ENCODE measurements around the gene TSPAN4. TPM values are rescaled to one million over a fixed set of nuclear protein-coding genes. Genes with fewer than 3 reads are reported as not detected.

The TSPAN4 gene
- polyA plus RNA-seq = not detected in 2 replicates

GRCh38 chr11:842370-843002 is at the start of gene TSPAN4, which contains the start of gene POLR2L:
Gene TSPAN4, plus strand, starts transcription at chr11:842852. Its CDS starts 7,453 bp downstream, at chr11:850305.
Gene POLR2L, minus strand, starts transcription at chr11:842529. Its CDS starts 21 bp downstream, at chr11:842508.

GRCh38 chr11:798093-798713 is 44.4 kb upstream of the TSPAN4 start, which contains the start of gene SLC25A22:
Gene SLC25A22, minus strand, starts transcription at chr11:798281. Its CDS starts 3,275 bp downstream, at chr11:795006.

GRCh38 chr11:809287-810039 is 33.2 kb upstream of the TSPAN4 start, which contains the start of gene RPLP2:
Gene RPLP2, plus strand, starts transcription at chr11:809967. Its CDS starts 268 bp downstream, at chr11:810235.

GRCh38 chr11:818396-819128 is 24.1 kb upstream of the TSPAN4 start, which contains the start of gene PNPLA2:
Gene PNPLA2, plus strand, starts transcription at chr11:818914. Its CDS starts 805 bp downstream, at chr11:819719.

GRCh38 chr11:827897-828192 is 14.8 kb upstream of the TSPAN4 start, which contains the start of gene CRACR2B:
Gene CRACR2B, plus strand, starts transcription at chr11:827919. Its CDS starts 689 bp downstream, at chr11:828608.

GRCh38 chr11:832529-833113 is 10.0 kb upstream of the TSPAN4 start, which contains the start of gene CD151:
Gene CD151, plus strand, starts transcription at chr11:832952. Its CDS starts 3,118 bp downstream, at chr11:836070.

GRCh38 chr11:910589-911030 is 68.0 kb downstream of the TSPAN4 start, which contains the start of gene CHID1:
Gene CHID1, minus strand, starts transcription at chr11:910810. Its CDS starts 5,994 bp downstream, at chr11:904816.

Other genes with a start within 250 kb of the TSPAN4 start
- gene IRF7, start 226.9 kb upstream of the TSPAN4 start, polyA plus RNA-seq = not detected in 2 replicates
- not detected in 2 replicates for gene CDHR5, start 217.9 kb upstream of the TSPAN4 start, polyA plus RNA-seq
- gene SCT, start 215.7 kb upstream of the TSPAN4 start, polyA plus RNA-seq = not detected in 2 replicates
- gene DRD4, start 205.6 kb upstream of the TSPAN4 start, polyA plus RNA-seq = not detected in 2 replicates
- 10.8 and 19.0 TPM in 2 replicates for gene DEAF1, start 147.6 kb upstream of the TSPAN4 start, polyA plus RNA-seq
- gene TMEM80, start 147.0 kb upstream of the TSPAN4 start, polyA plus RNA-seq = 31.2 and 39.5 TPM in 2 replicates
- gene EPS8L2, start 136.6 kb upstream of the TSPAN4 start, polyA plus RNA-seq = 73.8 and 170 TPM in 2 replicates
- 40.4 and 72.7 TPM in 2 replicates for gene TALDO1, start 95.4 kb upstream of the TSPAN4 start, polyA plus RNA-seq
- 1.9 and 5.7 TPM in 2 replicates for gene GATD1, start 65.4 kb upstream of the TSPAN4 start, polyA plus RNA-seq
- gene CEND1, start 52.8 kb upstream of the TSPAN4 start, polyA plus RNA-seq = 14.7 and 20.2 TPM in 2 replicates
- 4.6 and 6.6 TPM in 2 replicates for gene SLC25A22, start 44.6 kb upstream of the TSPAN4 start, polyA plus RNA-seq
- gene PIDD1, start 37.6 kb upstream of the TSPAN4 start, polyA plus RNA-seq = 0.95 and 0.99 TPM in 2 replicates
- gene RPLP2, start 32.9 kb upstream of the TSPAN4 start, polyA plus RNA-seq = 295 and 369 TPM in 2 replicates
- gene PNPLA2, start 23.9 kb upstream of the TSPAN4 start, polyA plus RNA-seq = 0.77 and 3.1 TPM in 2 replicates
- gene CRACR2B, start 14.9 kb upstream of the TSPAN4 start, polyA plus RNA-seq = not detected in 2 replicates
- 6.6 and 8.6 TPM in 2 replicates for gene CD151, start 9.9 kb upstream of the TSPAN4 start, polyA plus RNA-seq
- gene POLR2L, start 323 bp upstream of the TSPAN4 start, polyA plus RNA-seq = 181 and 206 TPM in 2 replicates
- gene CHID1, start 68.0 kb downstream of the TSPAN4 start, polyA plus RNA-seq = 25.8 and 47.8 TPM in 2 replicates
- 32.3 and 35.2 TPM in 2 replicates for gene AP2A2, start 83.0 kb downstream of the TSPAN4 start, polyA plus RNA-seq
- not detected in 2 replicates for gene MUC6, start 193.9 kb downstream of the TSPAN4 start, polyA plus RNA-seq
- gene MUC2, start 232.0 kb downstream of the TSPAN4 start, polyA plus RNA-seq = not detected in 2 replicates